GM19025 (cell line): ENCODE data around the gene PSMB10.
"Not testable (repeated sequence)": the region's sequence is repeated elsewhere in the genome, so short reads cannot be mapped to it uniquely, and the experiment has no call there.

Experiments
- ATAC-seq: cut with Tn5 transposase; IDR thresholded peaks from one replicate; pipeline ENCODE4 v1.9.1; 2021; ENCODE audit warnings: mild to moderate bottlenecking, low read depth, moderate library complexity; ENCODE audit not compliant: unreplicated experiment

Gene PSMB10

GRCh38 chr16:67928147-67928546 is 8.5 kb downstream of the PSMB10 start:
- ATAC-seq = no peak

GRCh38 chr16:67927131-67927941 is 9.3 kb downstream of the PSMB10 start:
- ATAC-seq = no peak

GRCh38 chr16:67926181-67926750 is 10.4 kb downstream of the PSMB10 start:
- ATAC-seq = no peak

- no peak for ATAC-seq
These were observed 12.3 kb downstream of the PSMB10 start for GRCh38 chr16:67924140-67924906.

- no peak for ATAC-seq
These were observed 13.1 kb downstream of the PSMB10 start for GRCh38 chr16:67923414-67924116.

- ATAC-seq = no peak
These were observed 13.9 kb downstream of the PSMB10 start for GRCh38 chr16:67922740-67923139.

- ATAC-seq = no peak
These were observed 14.4 kb downstream of the PSMB10 start for GRCh38 chr16:67922221-67922620.

- ATAC-seq = no peak
These were observed 16.9 kb downstream of the PSMB10 start for GRCh38 chr16:67919622-67920221.

- no peak for ATAC-seq
These were observed 18.8 kb downstream of the PSMB10 start for GRCh38 chr16:67917852-67918236.

- ATAC-seq = no peak
These were observed 19.4 kb downstream of the PSMB10 start for GRCh38 chr16:67917140-67917851.

- ATAC-seq = no peak
These were observed 20.6 kb downstream of the PSMB10 start for GRCh38 chr16:67915831-67916723.

GRCh38 chr16:67915496-67915769 is 21.2 kb downstream of the PSMB10 start:
- ATAC-seq = not testable (repeated sequence)

GRCh38 chr16:67914758-67915495 is 21.7 kb downstream of the PSMB10 start:
- no peak for ATAC-seq

GRCh38 chr16:67910158-67910557 is 26.5 kb downstream of the PSMB10 start:
- ATAC-seq = no peak

- no peak for ATAC-seq
These were observed 27.5 kb downstream of the PSMB10 start for GRCh38 chr16:67909056-67909742.

GRCh38 chr16:67907397-67908180 is 29.1 kb downstream of the PSMB10 start:
- no peak for ATAC-seq

GRCh38 chr16:67902831-67903230 is 33.8 kb downstream of the PSMB10 start:
- no peak for ATAC-seq
